Mucosa of descending colon (tissue), 3 donors: Measurements from ENCODE around the gene HNRNPUL1. TPM values are rescaled to one million over a fixed set of nuclear protein-coding genes. Genes with fewer than 3 reads are reported as not detected.
A peak's percentile ranks its signal among the peaks of the same experiment; 100 is the strongest.

Source experiments
- ATAC-seq: fragments of 200-7000 bp; cut with Tn5 transposase; one replicate; pipeline ENCODE4 v1.9.1; 2020; ENCODE audit warnings: mild to moderate bottlenecking, moderate library complexity
- DNase-seq, 3 donors: peaks; one replicate each; pipeline ENCODE4 v3.0.0-alpha.2; 2020
- H3K36me3 ChIP-seq: fragments of 200-600 bp; one replicate; pipeline ENCODE4 v1.8.0; 2021; ENCODE audit warnings: low read depth, mild to moderate bottlenecking
- H3K4me1 ChIP-seq: fragments of 200-600 bp; one replicate; pipeline ENCODE4 v1.8.0; 2021; ENCODE audit warnings: low read depth, mild to moderate bottlenecking
- H3K4me3 ChIP-seq: fragments of 200-600 bp; one replicate; pipeline ENCODE4 v1.8.0; 2021; ENCODE audit warnings: mild to moderate bottlenecking
- H3K9me3 ChIP-seq: fragments of 200-600 bp; one replicate; pipeline ENCODE4 v1.8.0; 2021; ENCODE audit warnings: mild to moderate bottlenecking
- CTCF ChIP-seq: fragments of 200-600 bp; IDR thresholded peaks from one replicate; pipeline ENCODE4 v1.8.0; 2022; ENCODE audit warnings: antibody characterized with exemption, mild to moderate bottlenecking
- intact Hi-C, 2 donors: fragments of 100-400 bp; cut with DNase I in 1 of 2; cut with micrococcal nuclease in 1 of 2; formaldehyde crosslinking; loops; one replicate each; pipeline versions ENCODE4 v1.11.0 to v1.11.1; 2022; cut with DNase I, micrococcal nuclease
- total RNA-seq, 3 donors: library from RNA; stranded (reverse); fragmentation: NEBNext Ultra II Directional in 2 of 3; extraction: Animal tissue kit (Norgen Biotek cat#: 25700) in 2 of 3; gene quantifications; one replicate each; pipeline versions ENCODE4 v1.2.1 to v1.2.4, GENCODE V29; 2021 to 2023
- donor health status: DM: no; HTN: no; CAD: no; lungs with moderate emphysema.
- donor health status: DM: no; HTN: no; CAD: no.
- donor health status: DM: no; HTN: yes; CAD: no.

HNRNPUL1 gene
- total RNA-seq, 3 donors from 2014 or later: 155 to 234 (median 190) TPM

DNA sequence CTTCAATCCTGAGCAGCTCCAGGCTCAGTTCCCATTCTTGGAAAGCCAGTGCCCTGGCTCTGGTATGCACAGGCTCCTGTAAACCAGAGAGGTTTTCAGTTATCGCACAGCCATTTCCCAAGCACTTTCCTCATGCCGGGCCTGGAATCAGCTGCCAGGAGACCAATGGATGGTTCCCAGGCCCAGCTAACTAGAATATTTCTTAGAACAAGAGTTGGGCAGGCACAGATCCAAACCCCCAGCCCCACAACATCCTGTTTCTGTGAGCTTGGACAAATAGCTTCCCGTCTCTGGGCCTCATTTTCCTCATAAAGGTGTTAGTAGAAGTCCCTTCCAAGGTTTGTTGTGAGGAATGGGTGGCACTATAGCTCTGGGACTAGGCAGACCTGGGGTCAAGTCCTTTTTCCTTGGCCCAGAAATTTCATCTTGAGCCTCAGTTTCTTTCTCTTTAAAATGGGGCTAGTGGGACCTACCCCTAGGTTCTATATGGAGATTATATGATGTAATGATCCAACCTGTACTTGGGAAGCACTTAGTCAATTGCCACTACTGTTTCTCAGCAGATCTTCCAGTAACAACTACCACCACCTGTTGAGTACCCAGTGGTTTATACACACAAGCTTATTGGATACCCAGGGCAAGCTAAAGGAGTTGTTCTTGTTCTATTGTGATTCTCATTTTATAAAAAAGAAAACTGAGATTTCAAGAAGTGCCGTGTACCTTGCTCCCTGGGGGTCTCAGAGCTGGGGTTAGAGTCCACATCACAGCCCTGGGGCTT, 40.7 kb downstream of the HNRNPUL1 start:
- H3K9me3 ChIP-seq: no peaks in the 10 kb centered on the region
- intact Hi-C loops: no loop called here
- peaks cover 7% of the 10 kb centered on the region for H3K36me3 ChIP-seq
- H3K4me3 ChIP-seq: no peak overlapping the region
- DNase-seq (peak in 1 of 3 donors; percentile 29), ATAC-seq (no peak)
- peaks cover 16% of the 10 kb centered on the region for H3K4me1 ChIP-seq
- no peak for TF ChIP-seq CTCF

- no peak overlapping the region for H3K4me3 ChIP-seq
- no peaks in the 10 kb centered on the region for H3K9me3 ChIP-seq
- peaks cover 17% of the 10 kb centered on the region for H3K4me1 ChIP-seq
- no peak for DNase-seq
- TF ChIP-seq CTCF: no peak
- peaks cover 6% of the 10 kb centered on the region for H3K36me3 ChIP-seq
- intact Hi-C loops: no loop called here
- no peak for ATAC-seq
Observed at GRCh38 chr19:41305927-41306793, 42.0 kb downstream of the HNRNPUL1 start.

DNA sequence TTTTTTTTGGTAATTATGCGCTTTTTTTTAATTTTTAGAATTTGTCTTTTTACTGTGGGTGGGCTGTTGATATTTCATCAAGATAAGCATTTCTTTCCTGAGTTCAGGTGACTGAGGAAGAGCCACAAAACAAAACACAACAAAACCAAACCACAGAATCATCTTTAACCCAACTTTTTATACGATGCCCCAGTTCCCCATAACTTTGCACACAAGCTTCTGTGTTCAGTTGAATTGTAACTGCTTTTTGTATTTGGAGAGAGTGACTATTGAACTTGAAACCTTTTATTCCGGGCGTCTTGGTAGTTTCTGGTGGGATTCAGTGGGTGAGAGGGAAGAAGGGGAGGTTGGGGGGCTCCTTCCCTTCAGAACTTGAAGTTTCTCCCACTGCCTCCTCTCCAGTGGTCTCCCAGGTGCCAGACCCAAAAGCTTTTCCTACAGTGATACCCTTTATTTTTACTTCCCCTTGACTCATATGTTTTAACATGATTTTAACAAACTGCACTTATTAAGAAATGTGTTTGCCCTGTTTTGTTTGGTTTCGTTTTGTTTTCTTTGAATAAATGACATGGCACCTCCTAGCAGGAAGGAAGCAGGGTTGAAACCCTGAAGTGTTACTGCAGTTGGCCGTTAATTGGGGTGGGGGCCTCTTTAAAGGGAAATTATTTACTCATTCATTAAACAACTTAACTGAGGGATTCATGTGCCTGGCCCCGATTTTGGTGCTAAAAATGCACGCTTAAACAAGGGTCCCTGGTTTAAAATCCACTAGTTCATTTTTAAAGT, 43.1 kb downstream of the HNRNPUL1 start:
- DNase-seq (no peak), ATAC-seq (no peak)
- no peaks in the 10 kb centered on the region for H3K9me3 ChIP-seq
- peaks cover 23% of the 10 kb centered on the region for H3K4me1 ChIP-seq
- H3K36me3 ChIP-seq: peaks cover 6% of the 10 kb centered on the region
- H3K4me3 ChIP-seq: no peak overlapping the region
- no peak for TF ChIP-seq CTCF
- intact Hi-C loops: no loop called here

GRCh38 chr19:41307954-41308449, 43.8 kb downstream of the HNRNPUL1 start:
- Histone ChIP-seq H3K4me1 (peaks cover 23% of the 10 kb centered on the region), H3K9me3 (no peaks in the 10 kb centered on the region), H3K4me3 (no peak overlapping the region), H3K36me3 (peaks cover 6% of the 10 kb centered on the region)
- DNase-seq (no peak), ATAC-seq (no peak)
- intact Hi-C loops: no loop called here
- TF ChIP-seq CTCF: no peak

- ATAC-seq (peak; percentile 78), DNase-seq (peak; percentile 91 to 99 (median 95))
- Histone ChIP-seq H3K9me3 (no peaks in the 10 kb centered on the region), H3K36me3 (peaks cover 6% of the 10 kb centered on the region), H3K4me1 (peaks cover 23% of the 10 kb centered on the region), H3K4me3 (no peak overlapping the region)
- intact Hi-C loops: no loop called here
- peak; percentile 96 for TF ChIP-seq CTCF
Observed at GRCh38 chr19:41308450-41309179, 44.4 kb downstream of the HNRNPUL1 start.
